Measurements from ENCODE around the gene MT1HL1. TPM values are rescaled to one million over a fixed set of nuclear protein-coding genes. Genes with fewer than 3 reads are reported as not detected.

Gene MT1HL1
- polyA plus RNA-seq, 3 donors, result not detected

- H4K20me1 ChIP-seq (ENCODE audit: insufficient read depth, low read length), result no peaks in the 10 kb centered on the region
- WGBS (ENCODE audit: insufficient coverage), result 97% methylated on average over 3 of the region's 6 CpGs
- TF ChIP-seq CTCF (IDR thresholded peaks at IDR 0.05), result no peak
- H3K4me3 ChIP-seq (replicated peaks in 1 of 3; ENCODE audit: low read depth in 2 of 3, low read length in 3 of 3), result no peak overlapping the region
- H3K79me2 ChIP-seq (ENCODE audit: insufficient read depth, low read length), result no peaks in the 10 kb centered on the region
- Mint-ChIP-seq H3K36me3 (no peaks in the 10 kb centered on the region), H3K9me3 (peaks cover 0 to under 1% (median 0%) of the 10 kb centered on the region in 7 donors), H3K4me3 (no peak overlapping the region), H3K27ac (no peak overlapping the region), H3K27me3 (ENCODE audit: low read depth in 3 of 3) (peaks cover 6 to 7% (median 6%) of the 10 kb centered on the region in 3 donors), H3K4me1 (no peaks in the 10 kb centered on the region)
- H3K27me3 ChIP-seq (ENCODE audit: control insufficient read depth in 2 of 2, insufficient read depth in 2 of 2, low read length in 2 of 2), result peaks cover 8% of the 10 kb centered on the region in 2 donors
- no peaks in the 10 kb centered on the region for H3K36me3 ChIP-seq (replicated peaks in 1 of 2; ENCODE audit: control insufficient read depth in 1 of 2, insufficient read depth in 2 of 2, low read length in 2 of 2)
- H2AFZ ChIP-seq (ENCODE audit: insufficient read depth, low read depth, low read length, poor library complexity, severe bottlenecking), result no peak overlapping the region
- no peaks in the 10 kb centered on the region for H3K4me1 ChIP-seq (ENCODE audit: control insufficient read depth in 1 of 2, insufficient read depth in 2 of 2, low read length in 2 of 2)
- no peak for DNase-seq
- no peak overlapping the region for H3K9ac ChIP-seq (ENCODE audit: insufficient read depth, low read length, poor library complexity, severe bottlenecking)
- intact Hi-C loops (cut with micrococcal nuclease), result no loop called here
- H3K27ac ChIP-seq (ENCODE audit: low read depth in 1 of 2, low read length in 2 of 2), result no peak overlapping the region
- H3K4me2 ChIP-seq (replicated peaks; ENCODE audit: extremely low read depth, low read length, poor library complexity, severe bottlenecking), result no peak overlapping the region
- no peaks in the 10 kb centered on the region for H3K9me3 ChIP-seq (replicated peaks in 1 of 2; ENCODE audit: control insufficient read depth in 1 of 2, insufficient read depth in 1 of 2, low read length in 2 of 2)
Measured at GRCh38 chr1:237050185-237050584, 45.9 kb upstream of the MT1HL1 start.

DNA sequence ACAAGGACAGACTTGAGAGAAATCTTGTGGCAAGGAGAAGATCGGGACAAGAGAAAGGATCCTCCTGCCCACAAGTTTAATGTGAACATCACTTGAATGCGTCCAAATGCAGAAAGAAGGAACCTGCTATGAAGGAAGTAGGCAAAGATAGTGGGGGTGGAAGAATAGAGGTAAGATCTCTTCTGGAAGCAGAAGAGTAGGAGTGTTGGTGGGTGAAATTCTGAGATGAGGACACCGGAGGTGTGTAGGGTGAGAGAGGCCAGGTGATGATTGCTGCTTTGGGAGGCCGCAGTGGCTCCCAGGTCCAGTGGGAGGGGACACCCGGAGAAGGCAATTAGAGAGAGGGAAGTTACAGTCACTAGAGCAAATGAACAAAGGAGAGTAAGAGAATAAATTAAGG is 44.6 kb upstream of the MT1HL1 start:
- H3K79me2 ChIP-seq (ENCODE audit: insufficient read depth, low read length), result no peaks in the 10 kb centered on the region
- H3K27ac ChIP-seq (ENCODE audit: low read depth in 1 of 2, low read length in 2 of 2), result no peak overlapping the region
- Mint-ChIP-seq H3K36me3 (no peaks in the 10 kb centered on the region), H3K4me1 (no peaks in the 10 kb centered on the region), H3K27me3 (ENCODE audit: low read depth in 3 of 3) (peaks cover 16 to 21% (median 18%) of the 10 kb centered on the region in 3 donors), H3K9me3 (no peaks in the 10 kb centered on the region), H3K27ac (no peak overlapping the region), H3K4me3 (no peak overlapping the region)
- no peaks in the 10 kb centered on the region for H4K20me1 ChIP-seq (ENCODE audit: insufficient read depth, low read length)
- H3K4me3 ChIP-seq (replicated peaks in 1 of 3; ENCODE audit: low read depth in 2 of 3, low read length in 3 of 3), result no peak overlapping the region
- no peak overlapping the region for H2AFZ ChIP-seq (ENCODE audit: insufficient read depth, low read depth, low read length, poor library complexity, severe bottlenecking)
- WGBS (ENCODE audit: insufficient coverage), result 89% methylated on average over 4 of the region's 5 CpGs
- intact Hi-C loops (cut with micrococcal nuclease), result no loop called here
- no peaks in the 10 kb centered on the region for H3K9me3 ChIP-seq (replicated peaks in 1 of 2; ENCODE audit: control insufficient read depth in 1 of 2, insufficient read depth in 1 of 2, low read length in 2 of 2)
- H3K9ac ChIP-seq (ENCODE audit: insufficient read depth, low read length, poor library complexity, severe bottlenecking), result no peak overlapping the region
- H3K36me3 ChIP-seq (replicated peaks in 1 of 2; ENCODE audit: control insufficient read depth in 1 of 2, insufficient read depth in 2 of 2, low read length in 2 of 2), result no peaks in the 10 kb centered on the region
- H3K4me2 ChIP-seq (replicated peaks; ENCODE audit: extremely low read depth, low read length, poor library complexity, severe bottlenecking), result no peak overlapping the region
- peaks cover 22% of the 10 kb centered on the region in 2 donors for H3K27me3 ChIP-seq (ENCODE audit: control insufficient read depth in 2 of 2, insufficient read depth in 2 of 2, low read length in 2 of 2)
- no peak for DNase-seq
- no peaks in the 10 kb centered on the region for H3K4me1 ChIP-seq (ENCODE audit: control insufficient read depth in 1 of 2, insufficient read depth in 2 of 2, low read length in 2 of 2)
- TF ChIP-seq CTCF (IDR thresholded peaks at IDR 0.05), result no peak

Data from CD14-positive monocyte (primary cell).